ENCODE measurements around the gene ZNF652. TPM values are rescaled to one million over a fixed set of nuclear protein-coding genes. Genes with fewer than 3 reads are reported as not detected.

The ZNF652 gene
- polyA plus RNA-seq, 1 donor from 2014 or later: 26.7 TPM

- Histone ChIP-seq H3K36me3 (ENCODE audit: insufficient read depth, low read length) (no peaks in the 10 kb centered on the region), H3K4me2 (ENCODE audit: low read length) (no peak overlapping the region), H3K27ac (ENCODE audit: low read length) (no peak overlapping the region), H3K4me3 (ENCODE audit: low read length) (no peak overlapping the region), H3F3A (ENCODE audit: insufficient read depth, low read length, poor library complexity, severe bottlenecking) (no peaks in the 10 kb centered on the region), H3K9me2 (ENCODE audit: insufficient read depth, low read length) (no peaks in the 10 kb centered on the region), H2AFZ (ENCODE audit: low read depth, low read length) (no peak overlapping the region), H4K20me1 (ENCODE audit: insufficient read depth) (no peaks in the 10 kb centered on the region), H3K9ac (ENCODE audit: low read length) (no peak overlapping the region), H3K9me3 (ENCODE audit: low read length) (no peaks in the 10 kb centered on the region), H3K27me3 (ENCODE audit: insufficient read depth, low read depth, low read length) (no peaks in the 10 kb centered on the region), H3K79me2 (replicated peaks; ENCODE audit: insufficient read depth, low read length) (no peaks in the 10 kb centered on the region)
- TF ChIP-seq RAD21 (conservative IDR thresholded peaks at IDR 0.05): no peak
- no peak for TF ChIP-seq EP300 (conservative IDR thresholded peaks at IDR 0.05; ENCODE audit: poor library complexity, severe bottlenecking)
- TF ChIP-seq REST (IDR thresholded peaks at IDR 0.05; ENCODE audit: borderline replicate concordance): no peak
- TF ChIP-seq SMC3 (conservative IDR thresholded peaks at IDR 0.05; ENCODE audit: poor library complexity): no peak
- TF ChIP-seq POLR2AphosphoS5 (IDR thresholded peaks at IDR 0.05): no peak
- TF ChIP-seq, protein P1, sequence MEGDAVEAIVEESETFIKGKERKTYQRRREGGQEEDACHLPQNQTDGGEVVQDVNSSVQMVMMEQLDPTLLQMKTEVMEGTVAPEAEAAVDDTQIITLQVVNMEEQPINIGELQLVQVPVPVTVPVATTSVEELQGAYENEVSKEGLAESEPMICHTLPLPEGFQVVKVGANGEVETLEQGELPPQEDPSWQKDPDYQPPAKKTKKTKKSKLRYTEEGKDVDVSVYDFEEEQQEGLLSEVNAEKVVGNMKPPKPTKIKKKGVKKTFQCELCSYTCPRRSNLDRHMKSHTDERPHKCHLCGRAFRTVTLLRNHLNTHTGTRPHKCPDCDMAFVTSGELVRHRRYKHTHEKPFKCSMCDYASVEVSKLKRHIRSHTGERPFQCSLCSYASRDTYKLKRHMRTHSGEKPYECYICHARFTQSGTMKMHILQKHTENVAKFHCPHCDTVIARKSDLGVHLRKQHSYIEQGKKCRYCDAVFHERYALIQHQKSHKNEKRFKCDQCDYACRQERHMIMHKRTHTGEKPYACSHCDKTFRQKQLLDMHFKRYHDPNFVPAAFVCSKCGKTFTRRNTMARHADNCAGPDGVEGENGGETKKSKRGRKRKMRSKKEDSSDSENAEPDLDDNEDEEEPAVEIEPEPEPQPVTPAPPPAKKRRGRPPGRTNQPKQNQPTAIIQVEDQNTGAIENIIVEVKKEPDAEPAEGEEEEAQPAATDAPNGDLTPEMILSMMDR (IDR thresholded peaks at IDR 0.05; ENCODE audit: poor library complexity, severe bottlenecking): no peak
- TF ChIP-seq EZH2 (IDR thresholded peaks at IDR 0.05; ENCODE audit: borderline replicate concordance, insufficient read depth, low read length, poor library complexity, severe bottlenecking): no peak
- TF ChIP-seq TAF1 (IDR thresholded peaks at IDR 0.05; ENCODE audit: low read depth): no peak
Observed at GRCh38 chr17:49269356-49269755, 92.7 kb downstream of the ZNF652 start.

DNA sequence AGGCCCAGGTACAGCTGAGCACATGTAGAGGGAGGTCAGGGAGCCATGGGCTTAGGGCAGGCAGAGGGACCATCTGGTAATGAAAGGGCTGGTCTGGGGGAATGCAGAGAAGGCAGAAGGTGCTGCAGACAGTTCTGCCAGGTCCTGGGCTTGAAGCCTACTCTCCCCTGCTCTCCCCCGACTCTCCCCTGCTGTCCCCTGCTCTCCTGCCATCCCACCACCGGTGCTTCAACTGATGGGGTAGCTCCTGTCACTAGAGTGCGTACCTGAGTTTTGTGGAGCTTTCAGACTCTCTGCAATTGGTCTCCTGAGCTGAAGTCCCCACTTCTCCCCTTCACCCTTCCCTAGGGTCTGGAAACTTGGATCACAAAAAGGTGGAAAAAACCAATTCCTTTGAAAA, 94.1 kb downstream of the ZNF652 start:
- Histone ChIP-seq H3K4me3 (ENCODE audit: low read length) (no peak overlapping the region), H3K27ac (ENCODE audit: low read length) (no peak overlapping the region), H2AFZ (ENCODE audit: low read depth, low read length) (no peak overlapping the region), H3K9me2 (ENCODE audit: insufficient read depth, low read length) (no peaks in the 10 kb centered on the region), H3K9ac (ENCODE audit: low read length) (no peak overlapping the region), H3K9me3 (ENCODE audit: low read length) (no peaks in the 10 kb centered on the region), H4K20me1 (ENCODE audit: insufficient read depth) (no peaks in the 10 kb centered on the region), H3K79me2 (replicated peaks; ENCODE audit: insufficient read depth, low read length) (no peaks in the 10 kb centered on the region), H3F3A (ENCODE audit: insufficient read depth, low read length, poor library complexity, severe bottlenecking) (no peaks in the 10 kb centered on the region), H3K36me3 (ENCODE audit: insufficient read depth, low read length) (no peaks in the 10 kb centered on the region), H3K27me3 (ENCODE audit: insufficient read depth, low read depth, low read length) (no peaks in the 10 kb centered on the region), H3K4me2 (ENCODE audit: low read length) (no peak overlapping the region)
- TF ChIP-seq POLR2AphosphoS5 (IDR thresholded peaks at IDR 0.05): no peak
- TF ChIP-seq EZH2 (IDR thresholded peaks at IDR 0.05; ENCODE audit: borderline replicate concordance, insufficient read depth, low read length, poor library complexity, severe bottlenecking): no peak
- TF ChIP-seq REST (IDR thresholded peaks at IDR 0.05; ENCODE audit: borderline replicate concordance): no peak
- TF ChIP-seq TAF1 (IDR thresholded peaks at IDR 0.05; ENCODE audit: low read depth): no peak
- no peak for TF ChIP-seq MXI1 (conservative IDR thresholded peaks at IDR 0.05; ENCODE audit: poor library complexity, severe bottlenecking)
- TF ChIP-seq SMC3 (conservative IDR thresholded peaks at IDR 0.05; ENCODE audit: poor library complexity): no peak
- no peak for TF ChIP-seq RAD21 (conservative IDR thresholded peaks at IDR 0.05)
- TF ChIP-seq, protein P1 (IDR thresholded peaks at IDR 0.05; ENCODE audit: poor library complexity, severe bottlenecking): no peak
- no peak for TF ChIP-seq EP300 (conservative IDR thresholded peaks at IDR 0.05; ENCODE audit: poor library complexity, severe bottlenecking)

All from neural cell (in vitro differentiated cells).